ENCODE measurements around the gene RNF5. TPM values are rescaled to one million over a fixed set of nuclear protein-coding genes. Genes with fewer than 3 reads are reported as not detected.
A peak's percentile ranks its signal among the peaks of the same experiment; 100 is the strongest.

RNF5 gene
- total and polyA plus RNA-seq, 2 of the 4 experiments (the other 2 are of a cell fraction): 18.8 to 41.4 TPM

GRCh38 chr6:32190054-32190851, 12.0 kb downstream of the RNF5 start, which contains the start of gene PBX2:
TSS of gene PBX2 (minus strand) at chr6:32190202. CDS start at chr6:32189915, 287 bp downstream.
- peak within 1 kb of the TSS; percentile 83 for H2BK5ac ChIP-seq (ENCODE audit: low read depth, low read length, poor library complexity, severe bottlenecking)
- H3K27ac ChIP-seq (ENCODE audit: insufficient read depth, low read length): peak within 1 kb of the TSS; percentile 99
- TF ChIP-seq POLR2A (IDR thresholded peaks at IDR 0.05; ENCODE audit: low read depth, low read length) (0 out of 2 replicates have a peak, but pooled peaks have one; percentile 23), MXI1 (IDR thresholded peaks at IDR 0.05; ENCODE audit: borderline replicate concordance, low read depth, low read length) (no peak), MAFK (IDR thresholded peaks at IDR 0.05; ENCODE audit: low read depth, low read length) (no peak), MAZ (IDR thresholded peaks at IDR 0.05; ENCODE audit: borderline replicate concordance, low read depth, low read length) (peak; percentile 93)
- in situ Hi-C loops (cut with MboI; ENCODE audit: low sequenced_read_pairs): loop anchor here (5.0 to 25.0 kb wide), 2 partner anchors 73 to 772 kb away; partner anchors contain the start of genes BRD2 and HLA-DMA
- H3K18ac ChIP-seq (ENCODE audit: low read depth, low read length): peak within 1 kb of the TSS; percentile 93
- H3K23ac ChIP-seq (ENCODE audit: low read depth, low read length): peak within 1 kb of the TSS; percentile 99
- peak within 1 kb of the TSS; percentile 58 for H2BK20ac ChIP-seq (ENCODE audit: low read depth, low read length)
- H3K56ac ChIP-seq (ENCODE audit: extremely low read depth, insufficient read depth, low read length): peak within 1 kb of the TSS; percentile 98
- ATAC-seq (ENCODE audit: low read depth) (peak; percentile 79), DNase-seq (peak; percentile 89)
- peak within 1 kb of the TSS; percentile 85; the same call in 1 of the 3 replicates for H2BK15ac ChIP-seq (ENCODE audit: low read depth, low read length)
- no TSS peak for BruUV-seq (replicated peaks)
- peak within 1 kb of the TSS; percentile 99 for H2AK5ac ChIP-seq (ENCODE audit: low read depth, low read length)
- ChIA-PET CTCF (no interaction called here), POLR2A (ENCODE audit: unreplicated experiment) (interaction anchor here (0.5 to 0.8 kb wide), 3 partner anchors 13 to 703 kb away, joined by 3 to 5 read pairs (median 3); no protein-coding TSS in a partner anchor)
- H3K79me1 ChIP-seq (ENCODE audit: low read depth in 1 of 2, low read length in 2 of 2): peaks cover 21 to 64% of the 10 kb centered on the region in 2 experiments; a peak in 3 of 4 replicates
- peak within 1 kb of the TSS; percentile 72 for H2BK120ac ChIP-seq (ENCODE audit: low read depth, low read length)
- dilution Hi-C loops (cut with HindIII; ENCODE audit: low sequenced_read_pairs, unreplicated experiment): no loop called here
- peak within 1 kb of the TSS; percentile 100 for H2AK9ac ChIP-seq (replicated peaks; ENCODE audit: low read depth, low read length, poor library complexity)
- H3K4me1 ChIP-seq (ENCODE audit: control insufficient read depth, insufficient read depth, low read length): peaks cover 12% of the 10 kb centered on the region
- peak within 1 kb of the TSS; percentile 99 for H3K14ac ChIP-seq (replicated peaks; ENCODE audit: low read depth, low read length)
- peak within 1 kb of the TSS; percentile 95 for H2AFZ ChIP-seq (replicated peaks; ENCODE audit: low read length, poor library complexity)
- no peaks in the 10 kb centered on the region for H4K20me1 ChIP-seq (ENCODE audit: insufficient read depth, low read length)
- H3K9me3 ChIP-seq (ENCODE audit: control insufficient read depth, insufficient read depth, low read length): no peaks in the 10 kb centered on the region
- peak within 1 kb of the TSS; percentile 75 for H3K4me3 ChIP-seq (ENCODE audit: insufficient read depth, low read depth, low read length)
- peak within 1 kb of the TSS; percentile 92 to 97 for H4K8ac ChIP-seq (ENCODE audit: low read depth in 2 of 2, low read length in 2 of 2)
- intact Hi-C loops (cut with micrococcal nuclease): no loop called here
- peak within 1 kb of the TSS; percentile 95 for H4K5ac ChIP-seq (ENCODE audit: low read depth, low read length)
- H3K27me3 ChIP-seq (ENCODE audit: control insufficient read depth, insufficient read depth, low read length): no peaks in the 10 kb centered on the region
- H3K36me3 ChIP-seq (ENCODE audit: control insufficient read depth, insufficient read depth, low read length): peaks cover 18% of the 10 kb centered on the region
- H3K4ac ChIP-seq (ENCODE audit: low read depth, low read length): peak within 1 kb of the TSS; percentile 97
- peak within 1 kb of the TSS; percentile 99 for H3K9ac ChIP-seq (ENCODE audit: low read depth, low read length)
- H3K4me2 ChIP-seq (ENCODE audit: low read depth, low read length): peak within 1 kb of the TSS; percentile 89
- peaks cover 18% of the 10 kb centered on the region for H3K9me1 ChIP-seq (ENCODE audit: insufficient read depth, low read length)
- H4K91ac ChIP-seq (ENCODE audit: insufficient read depth, low read depth, low read length): peak within 1 kb of the TSS; percentile 96
- WGBS, 2 experiments (ENCODE audit: extremely low coverage in 2 of 2, insufficient read length in 1 of 2): no CpG with 5 or more reads among the region's 23 CpGs

Data from IMR-90 (cell line).